Renal cortical epithelial cell (primary cell): ENCODE measurements around the gene MAP3K6. TPM values are rescaled to one million over a fixed set of nuclear protein-coding genes. Genes with fewer than 3 reads are reported as not detected.
"Not testable (repeated sequence)": the region's sequence is repeated elsewhere in the genome, so short reads cannot be mapped to it uniquely, and the experiment has no call there.

Experiments
- DNase-seq: peaks from one replicate; pipeline ENCODE4 v3.0.0-alpha.2; 2011; ENCODE audit warnings: low read depth
- total RNA-seq: library from RNA; depleted of rRNA; stranded (reverse); fragments of >200 nt; gene quantifications from 2 replicates; pipeline ENCODE4 v1.2.3, GENCODE V29; 2014

Gene MAP3K6
- total RNA-seq, 1 donor from 2014 or later = 15.8 TPM

DNA sequence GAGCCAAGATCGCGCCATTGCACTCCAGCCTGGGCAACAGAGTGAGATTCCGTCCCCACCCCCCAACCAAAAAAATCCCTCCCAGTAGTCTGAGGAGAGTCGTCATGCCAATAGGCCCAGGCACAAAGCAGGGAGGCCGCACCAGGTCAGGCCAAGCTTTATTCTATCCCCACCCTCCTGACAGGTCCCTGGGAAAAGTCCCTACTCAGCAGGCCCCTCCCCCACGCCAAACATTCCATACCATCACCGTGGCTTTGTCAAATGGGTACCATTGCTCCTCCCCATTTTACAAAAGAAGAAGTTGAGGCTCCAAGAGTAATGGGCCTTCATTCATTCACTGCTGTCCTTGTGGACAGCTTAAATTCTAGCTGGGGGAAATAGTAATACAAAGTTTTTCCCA, 31.0 kb upstream of the MAP3K6 start:
- no peak for DNase-seq

DNA sequence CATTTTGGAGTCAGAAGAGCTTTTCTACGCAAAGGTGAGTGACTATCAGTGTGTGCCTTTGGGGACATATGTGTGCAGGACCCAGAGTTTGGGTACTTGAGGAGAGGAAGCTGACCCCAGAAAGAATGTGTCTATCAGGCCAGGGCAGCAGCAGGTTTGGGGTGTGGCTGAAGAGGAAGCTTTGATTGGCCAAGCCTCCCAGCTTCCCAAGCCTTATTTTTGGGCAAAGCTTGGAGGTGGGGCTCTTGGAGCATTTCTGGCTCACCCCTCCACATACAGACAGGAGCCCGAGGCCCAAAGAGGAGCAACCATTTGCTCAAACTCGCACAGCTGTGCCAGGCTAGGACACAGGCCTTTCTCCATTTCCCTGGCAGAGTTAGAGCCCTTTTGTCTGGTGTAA, 30.3 kb upstream of the MAP3K6 start:
- DNase-seq = no peak

DNA sequence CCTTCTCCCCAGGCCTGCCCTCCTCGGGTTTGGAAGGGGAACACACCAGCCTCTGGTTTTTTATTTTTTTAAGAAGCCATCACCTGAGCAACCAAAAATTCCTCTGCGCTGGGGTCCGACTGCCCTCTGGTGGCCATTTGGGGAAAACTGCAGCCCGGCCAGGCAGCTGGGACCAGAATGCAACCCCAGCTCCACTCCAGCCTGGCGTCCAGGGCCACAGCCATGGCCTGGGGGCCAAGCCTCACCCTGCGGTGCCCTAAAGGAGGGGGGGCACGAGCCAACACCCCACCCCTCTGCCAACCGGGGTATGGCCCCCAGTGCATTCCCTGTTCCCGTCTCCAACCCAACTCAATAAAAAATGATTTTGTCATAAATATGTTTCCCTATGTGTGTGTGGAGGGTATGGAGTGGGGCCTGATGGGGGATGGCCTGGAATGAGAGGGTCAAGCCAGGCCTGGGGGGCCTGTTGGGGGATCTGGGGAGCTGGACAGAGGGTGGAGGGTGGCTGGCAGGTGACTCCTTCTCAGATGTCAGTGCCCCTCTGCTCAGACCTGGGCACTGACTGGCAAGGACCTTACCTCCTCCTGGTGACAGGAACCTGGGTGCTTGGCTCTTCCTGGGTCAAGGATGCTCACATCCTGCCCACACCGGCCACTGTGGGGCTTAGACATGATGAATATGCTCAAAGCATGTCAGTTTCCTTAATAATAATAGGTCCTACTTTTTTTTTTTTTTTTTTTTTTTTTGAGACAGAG, 28.9 kb upstream of the MAP3K6 start:
- DNase-seq = peak; percentile 36

DNA sequence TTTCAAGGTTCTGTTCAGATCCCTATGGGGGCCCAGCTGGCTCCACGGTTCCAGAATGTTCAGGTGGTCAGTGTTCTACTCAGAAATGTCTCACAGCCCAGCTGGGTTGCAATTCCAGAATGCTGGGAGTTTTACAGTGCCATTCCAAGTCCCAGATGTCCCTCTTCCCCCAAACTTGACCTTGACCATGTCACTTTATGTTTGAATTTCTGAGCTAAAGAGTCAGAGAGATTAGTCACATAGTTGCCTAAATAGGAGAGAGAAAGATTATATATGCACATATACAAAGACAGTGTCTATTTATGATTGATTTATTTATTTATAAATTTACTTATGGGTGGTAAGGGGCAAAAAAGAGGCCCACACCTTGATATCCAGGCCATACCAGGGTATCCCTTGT, 28.2 kb upstream of the MAP3K6 start:
- DNase-seq = no peak

DNA sequence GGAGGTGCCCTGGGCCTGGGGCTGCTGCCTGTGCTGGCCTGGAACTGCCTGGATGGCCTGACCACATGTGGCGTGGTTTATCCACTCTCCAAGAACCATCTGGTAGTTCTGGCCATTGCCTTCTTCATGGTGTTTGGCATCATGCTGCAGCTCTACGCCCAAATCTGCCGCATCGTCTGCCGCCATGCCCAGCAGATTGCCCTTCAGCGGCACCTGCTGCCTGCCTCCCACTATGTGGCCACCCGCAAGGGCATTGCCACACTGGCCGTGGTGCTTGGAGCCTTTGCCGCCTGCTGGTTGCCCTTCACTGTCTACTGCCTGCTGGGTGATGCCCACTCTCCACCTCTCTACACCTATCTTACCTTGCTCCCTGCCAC, 27.5 kb upstream of the MAP3K6 start:
- DNase-seq = no peak

DNA sequence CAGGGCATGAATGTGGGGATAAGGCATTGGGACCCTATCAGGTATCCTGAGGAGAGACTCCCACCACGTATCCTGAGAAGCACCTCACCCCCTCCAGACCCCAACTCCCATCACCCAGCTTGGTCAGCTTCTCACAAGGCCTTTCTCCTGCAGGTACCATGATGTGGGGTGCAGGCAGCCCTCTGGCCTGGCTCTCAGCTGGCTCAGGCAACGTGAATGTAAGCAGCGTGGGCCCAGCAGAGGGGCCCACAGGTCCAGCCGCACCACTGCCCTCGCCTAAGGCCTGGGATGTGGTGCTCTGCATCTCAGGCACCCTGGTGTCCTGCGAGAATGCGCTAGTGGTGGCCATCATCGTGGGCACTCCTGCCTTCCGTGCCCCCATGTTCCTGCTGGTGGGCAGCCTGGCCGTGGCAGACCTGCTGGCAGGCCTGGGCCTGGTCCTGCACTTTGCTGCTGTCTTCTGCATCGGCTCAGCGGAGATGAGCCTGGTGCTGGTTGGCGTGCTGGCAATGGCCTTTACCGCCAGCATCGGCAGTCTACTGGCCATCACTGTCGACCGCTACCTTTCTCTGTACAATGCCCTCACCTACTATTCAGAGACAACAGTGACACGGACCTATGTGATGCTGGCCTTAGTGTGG, 27.0 kb upstream of the MAP3K6 start:
- no peak for DNase-seq

DNA sequence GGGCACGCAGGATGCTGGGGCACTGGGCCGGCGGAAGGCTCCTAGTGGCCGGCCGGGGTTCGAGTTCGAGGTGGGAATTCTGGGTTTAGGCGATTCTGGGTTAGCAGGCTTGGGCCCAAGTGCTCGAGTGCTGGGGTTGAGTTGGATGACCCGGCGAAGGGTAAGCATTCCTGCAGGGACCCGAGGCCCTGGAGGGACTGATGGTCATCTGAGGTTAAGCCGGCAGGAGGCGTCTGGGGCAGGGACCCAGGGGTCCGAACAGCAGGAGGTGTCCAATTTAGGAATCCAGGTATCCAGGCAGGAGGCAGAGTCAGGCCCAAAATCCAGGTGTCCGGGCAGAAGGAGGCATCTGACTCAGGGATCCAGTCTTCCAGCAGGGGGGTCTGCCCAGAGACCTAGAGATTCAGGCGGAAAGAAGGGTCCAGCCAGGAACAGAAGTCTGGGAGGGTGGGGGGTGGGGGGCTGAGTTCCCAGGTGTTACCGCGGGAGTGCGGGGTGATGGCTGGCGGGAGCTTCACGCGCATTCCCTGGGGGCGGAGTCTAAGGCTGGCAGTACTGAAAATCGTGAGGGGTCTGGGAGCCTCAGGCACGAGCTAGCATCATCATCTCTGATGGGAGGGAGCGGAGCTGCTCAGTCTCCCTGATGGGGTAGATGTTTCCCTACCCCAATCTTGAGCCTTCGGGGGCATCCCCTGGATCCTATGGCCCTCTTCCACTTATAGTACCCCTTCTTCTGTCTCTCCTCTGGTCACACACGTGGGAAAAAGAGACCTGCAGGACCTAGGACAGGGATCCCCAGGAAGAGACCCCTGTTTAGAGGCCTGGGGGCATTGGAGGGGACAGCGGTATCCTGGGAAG, 26.2 kb upstream of the MAP3K6 start:
- DNase-seq = no peak

DNA sequence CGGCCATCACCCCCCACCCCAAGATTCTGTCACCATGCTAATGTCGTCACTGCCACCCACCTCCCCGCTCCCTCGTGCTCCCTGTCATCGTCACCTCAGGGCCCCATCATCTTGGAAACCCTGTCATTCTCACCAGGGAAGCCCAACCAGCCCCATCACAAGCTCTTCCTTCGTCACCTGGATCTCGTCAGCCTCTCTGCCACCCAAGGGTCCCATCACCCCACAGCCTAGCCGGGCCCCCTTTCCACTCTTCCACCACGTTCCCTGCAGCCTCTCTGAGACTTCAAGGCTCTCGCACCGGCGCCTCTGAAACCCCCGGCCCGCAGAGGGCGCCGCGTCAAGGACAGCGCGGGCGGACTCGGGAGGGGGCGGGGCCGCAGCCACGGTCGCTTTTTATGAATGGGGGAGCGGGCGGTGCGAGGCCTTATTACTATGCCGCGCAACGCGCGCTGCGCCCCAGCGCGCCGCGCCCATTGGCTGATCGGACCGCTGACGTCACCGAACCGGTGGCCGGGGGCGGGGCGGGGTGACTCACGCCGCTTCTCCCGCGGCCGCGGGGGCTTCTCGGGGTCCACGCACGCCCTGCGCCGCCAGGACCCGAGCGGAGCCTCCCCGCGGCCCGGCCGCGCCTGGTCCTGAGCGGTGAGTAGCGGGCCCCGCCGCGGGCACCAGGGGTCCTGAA, 25.5 kb upstream of the MAP3K6 start, which contains the start of gene GPR3:
Gene GPR3 (plus strand): TSS at position 527 of the 682 bp plus-strand sequence. CDS start 1,177 bp downstream, outside the sequence.
- peak; percentile 59 for DNase-seq

DNA sequence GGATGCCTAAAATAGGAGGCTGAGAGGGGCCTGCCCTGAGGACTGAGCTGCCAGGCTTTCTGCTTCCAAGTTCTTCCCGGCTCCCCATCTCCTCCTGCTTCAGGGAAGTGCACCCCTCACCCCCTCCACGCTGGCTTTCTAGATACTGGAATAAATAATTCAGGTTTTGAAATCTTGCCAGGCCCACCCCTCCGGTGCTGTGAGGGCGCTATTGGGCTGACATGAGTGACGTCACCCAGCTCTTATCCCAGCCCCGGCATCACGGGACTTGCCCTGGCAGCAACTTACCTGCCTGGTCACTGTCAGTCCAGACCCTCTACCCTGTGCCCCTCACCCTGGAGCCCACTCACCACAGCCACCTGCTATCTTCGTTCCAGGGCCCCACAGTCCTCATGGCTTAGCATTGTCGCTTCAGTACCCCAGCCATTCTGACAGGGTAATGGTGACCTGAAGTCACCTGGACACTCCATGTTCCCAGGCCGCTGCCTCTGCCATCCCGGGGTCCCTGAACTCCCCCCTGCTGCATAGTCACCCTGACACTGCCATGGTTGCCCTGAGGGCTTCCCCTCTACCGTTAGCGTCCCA, 24.8 kb upstream of the MAP3K6 start:
- peak; percentile 52 for DNase-seq

DNA sequence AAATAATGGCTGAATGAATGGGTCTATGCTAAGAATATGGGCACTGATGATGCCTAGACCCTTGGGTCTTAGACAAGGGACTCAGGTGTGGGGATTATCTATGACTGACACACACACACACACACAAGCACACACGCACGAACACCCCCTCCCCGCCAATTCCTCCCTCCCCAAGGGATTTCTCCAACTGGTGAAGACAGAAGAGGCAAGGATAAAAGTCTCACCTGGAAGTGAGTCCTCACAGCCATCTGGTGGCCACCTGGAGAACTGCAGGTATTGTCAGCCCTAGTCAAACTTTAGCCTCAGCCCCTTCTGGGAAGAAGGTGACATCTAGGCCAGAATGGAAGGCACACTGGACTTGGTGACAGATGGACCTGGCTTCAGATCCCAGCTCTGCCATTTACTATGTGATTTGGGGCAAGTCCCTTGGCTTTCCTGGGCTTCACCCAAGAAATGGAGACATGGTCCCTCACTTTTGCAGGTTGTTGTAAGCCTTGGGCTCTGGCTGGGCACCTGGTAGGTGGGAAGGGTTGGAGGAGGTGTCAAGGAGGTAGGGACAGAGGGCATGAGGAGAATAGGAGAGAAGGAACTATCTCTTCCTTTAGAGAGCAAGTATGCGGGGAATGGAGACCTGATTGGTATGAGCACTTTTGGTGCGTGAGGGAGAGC, 21.7 kb upstream of the MAP3K6 start:
- peak; percentile 40 for DNase-seq

DNA sequence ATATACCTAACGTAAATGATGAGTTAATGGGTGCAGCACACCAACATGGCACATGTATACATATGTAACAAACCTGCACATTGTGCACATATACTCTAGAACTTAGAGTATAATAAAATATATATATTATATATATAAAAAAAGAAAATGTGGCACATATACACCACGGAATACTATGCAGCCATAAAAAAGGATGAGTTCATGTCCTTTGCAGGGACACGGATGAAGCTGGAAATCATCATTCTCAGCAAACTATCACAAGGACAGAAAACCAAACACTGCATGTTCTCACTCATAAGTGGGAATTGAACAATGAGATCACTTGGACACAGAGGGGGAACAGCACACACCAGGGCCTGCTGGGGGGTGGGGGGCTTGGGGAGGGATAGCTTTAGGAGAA, 18.0 kb upstream of the MAP3K6 start:
- not testable (repeated sequence) for DNase-seq

DNA sequence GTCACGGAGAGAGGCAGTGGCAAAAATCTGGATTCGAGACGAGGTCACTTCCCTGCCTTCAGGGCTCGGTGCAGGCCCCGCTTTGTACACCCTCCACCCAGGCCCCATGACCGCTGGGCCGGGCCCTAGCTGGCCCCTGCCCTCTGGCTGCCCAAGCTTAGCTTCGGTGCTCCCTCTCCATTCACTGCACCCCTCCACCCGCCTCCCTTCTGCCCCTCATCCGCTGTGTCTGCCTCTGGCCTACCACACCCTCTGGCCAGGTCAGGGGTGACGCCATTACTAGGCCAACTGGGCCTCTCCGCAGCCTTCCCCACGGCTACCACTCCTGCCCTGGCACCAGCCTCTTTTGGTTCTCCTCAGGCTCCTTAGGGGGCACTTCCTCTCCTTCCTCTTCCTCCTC, 16.9 kb upstream of the MAP3K6 start:
- DNase-seq = no peak

DNA sequence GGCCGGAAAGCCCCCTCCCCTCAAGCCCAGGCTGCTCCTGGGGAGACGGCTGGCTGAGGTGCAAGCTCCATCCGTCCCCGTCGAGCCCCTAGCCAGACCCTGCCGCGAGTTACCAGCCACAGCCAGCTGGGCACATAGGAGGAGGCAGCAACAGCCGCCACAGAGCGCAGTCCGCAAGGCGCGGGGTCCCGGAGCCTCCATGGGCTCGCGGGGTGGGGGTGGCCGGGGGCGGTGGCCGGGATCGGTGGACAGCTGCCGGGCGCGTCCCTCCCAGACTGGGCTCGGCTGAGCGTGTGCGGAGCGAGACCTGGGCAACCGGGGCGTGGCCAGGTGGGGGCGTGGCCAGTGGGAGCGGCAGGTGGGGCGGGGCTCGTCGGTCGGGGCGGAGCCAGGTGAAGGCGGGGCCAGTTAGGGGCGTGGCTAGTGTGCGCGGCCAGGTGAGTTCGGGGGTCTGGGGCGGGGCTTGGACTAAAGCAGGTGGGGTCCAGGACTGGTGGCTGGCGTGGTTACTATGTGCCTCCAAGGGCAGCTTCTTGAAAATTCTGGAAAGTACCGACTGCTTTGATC, 16.4 kb upstream of the MAP3K6 start, which contains the start of gene CD164L2:
Gene CD164L2 (minus strand): TSS at position 295 of the 567 bp plus-strand sequence. CDS start 94 bp downstream, at position 201.
- no peak for DNase-seq

DNA sequence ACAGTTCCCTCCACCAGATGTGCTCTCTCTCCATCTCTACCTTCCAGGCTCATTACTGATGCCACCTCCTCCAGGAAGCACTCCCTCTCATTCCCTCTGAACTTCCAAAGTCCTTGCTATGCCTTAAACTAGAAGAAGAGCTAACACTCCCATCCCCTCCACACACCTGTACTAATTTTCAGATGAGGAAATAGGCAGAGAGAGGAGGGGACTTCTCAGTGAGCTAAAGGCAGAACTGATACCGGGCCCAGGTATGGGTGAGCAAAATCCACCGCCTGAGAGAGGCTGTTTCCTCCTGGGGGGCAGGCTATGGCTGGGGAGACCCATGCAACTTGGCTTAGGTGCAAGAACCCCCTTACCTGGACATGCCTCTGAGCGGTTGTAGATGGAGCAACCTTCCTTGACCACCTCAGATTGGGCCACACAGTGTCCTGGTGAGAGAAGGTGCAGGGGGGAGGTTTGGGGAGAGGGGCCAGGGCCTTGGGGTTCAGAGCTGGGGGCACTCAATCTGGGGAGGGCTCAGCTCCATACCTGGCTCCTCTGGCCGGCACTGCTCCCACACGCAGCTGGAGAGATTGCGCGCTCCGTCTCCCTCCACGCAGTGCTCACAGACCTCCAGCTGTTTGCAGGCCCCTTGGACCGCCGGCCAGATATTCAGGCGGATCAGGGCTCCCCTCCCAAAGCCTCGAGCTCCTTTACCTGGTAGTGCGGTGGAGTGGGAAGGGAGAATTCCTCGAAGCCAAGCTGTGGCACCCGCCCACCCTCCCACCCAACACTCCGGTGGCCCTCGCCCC, 15.4 kb upstream of the MAP3K6 start:
- DNase-seq = no peak

DNA sequence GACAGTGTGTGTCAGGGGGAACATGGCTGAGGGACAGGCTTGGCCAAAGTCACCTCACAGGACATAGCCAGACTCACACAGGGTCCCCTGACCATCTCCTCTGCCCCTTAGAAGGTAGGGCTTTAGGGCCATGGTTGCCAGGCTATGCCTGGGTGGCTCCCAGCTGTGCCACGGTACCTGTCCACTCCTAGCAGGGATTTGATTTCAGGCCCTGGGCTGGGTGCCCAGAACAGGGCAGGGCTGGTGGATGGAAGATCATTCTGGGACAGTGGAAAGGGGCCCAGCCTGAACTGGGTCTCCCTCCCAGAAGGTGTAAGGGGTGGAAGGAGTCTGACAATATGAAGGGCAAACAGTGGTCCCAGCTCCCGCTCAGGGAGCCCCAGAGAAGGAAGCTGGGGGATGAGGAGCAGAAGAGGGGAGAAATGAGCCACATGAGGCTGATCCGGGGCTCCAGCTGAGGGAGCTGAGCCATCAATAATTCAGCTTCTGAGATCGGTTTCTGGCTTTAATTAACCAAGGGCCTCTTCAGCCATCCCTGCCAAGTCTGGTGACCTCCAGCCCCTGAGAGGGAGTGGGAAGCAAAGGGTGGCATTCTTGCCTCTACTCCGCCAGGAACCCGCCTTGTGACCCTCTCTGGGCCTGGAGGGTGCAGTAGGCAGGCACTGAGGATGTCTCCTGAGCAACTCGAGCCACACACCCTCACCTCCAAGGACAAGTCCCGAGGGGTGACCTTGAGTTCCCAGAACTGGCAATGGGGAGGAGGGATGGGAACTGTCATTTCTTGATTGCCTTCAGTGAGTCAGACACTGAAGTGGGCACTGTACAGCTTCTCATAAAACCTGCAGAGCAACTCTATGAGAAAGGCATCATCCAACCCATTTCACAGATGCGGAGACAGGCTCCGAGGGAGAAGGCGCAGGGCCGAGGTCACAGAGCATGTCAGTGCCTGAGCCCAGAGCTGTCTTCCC, 14.3 kb upstream of the MAP3K6 start:
- no peak for DNase-seq

DNA sequence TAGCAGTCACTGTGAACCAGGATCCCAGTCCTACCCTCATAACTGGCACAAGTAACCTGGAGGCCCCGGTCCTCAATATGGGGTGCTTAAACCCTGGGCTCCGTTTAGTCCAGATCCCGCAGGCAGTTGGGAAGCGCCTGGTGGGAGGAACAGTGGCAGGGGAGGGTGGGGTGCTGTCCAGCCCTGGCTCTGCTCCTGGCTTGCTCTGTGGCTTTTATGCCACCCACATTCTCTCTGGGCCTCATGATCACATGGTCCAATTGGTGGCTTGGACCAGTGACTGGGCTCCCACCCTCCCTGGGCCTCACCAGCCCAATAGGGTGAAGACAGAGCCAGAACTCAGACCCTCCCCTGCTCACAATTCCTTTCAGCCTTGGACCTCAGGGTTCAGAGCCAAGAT, 13.5 kb upstream of the MAP3K6 start:
- DNase-seq = no peak

DNA sequence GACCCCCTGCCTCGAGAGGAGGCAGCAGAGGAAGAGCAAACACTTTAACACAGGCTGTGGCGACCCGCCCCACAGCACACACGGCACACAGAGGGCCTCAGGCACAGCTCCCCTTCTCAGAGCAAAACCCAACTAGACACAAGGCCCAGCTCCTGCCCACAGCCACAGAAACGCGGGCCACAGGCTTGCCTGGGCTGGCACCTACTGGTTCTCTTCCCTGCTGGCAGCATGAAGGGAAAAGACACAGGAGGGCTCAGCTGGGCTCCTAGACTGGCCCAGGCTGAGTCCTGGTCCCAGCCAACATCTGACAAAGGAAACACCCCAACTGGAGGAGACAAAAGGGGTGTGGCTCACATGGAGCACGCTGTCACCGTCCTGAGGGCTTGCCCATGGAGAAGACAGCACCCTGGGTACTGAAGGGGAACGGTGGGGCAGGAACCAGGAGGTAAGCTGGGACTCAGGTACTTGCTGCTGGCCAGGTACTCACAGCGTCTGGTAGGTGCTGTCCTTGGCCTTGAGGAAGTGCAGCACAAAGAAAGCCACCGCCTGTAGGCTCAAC, 12.9 kb upstream of the MAP3K6 start:
- DNase-seq = no peak
